ENCODE measurements around the gene CNOT10. TPM values are rescaled to one million over a fixed set of nuclear protein-coding genes. Genes with fewer than 3 reads are reported as not detected.
"Not testable (repeated sequence)": the region's sequence is repeated elsewhere in the genome, so short reads cannot be mapped to it uniquely, and the experiment has no call there.

Gene CNOT10
- polyA plus RNA-seq, 1 of the 3 experiments (the other 2 are of a cell fraction) = 23.5 TPM

DNA sequence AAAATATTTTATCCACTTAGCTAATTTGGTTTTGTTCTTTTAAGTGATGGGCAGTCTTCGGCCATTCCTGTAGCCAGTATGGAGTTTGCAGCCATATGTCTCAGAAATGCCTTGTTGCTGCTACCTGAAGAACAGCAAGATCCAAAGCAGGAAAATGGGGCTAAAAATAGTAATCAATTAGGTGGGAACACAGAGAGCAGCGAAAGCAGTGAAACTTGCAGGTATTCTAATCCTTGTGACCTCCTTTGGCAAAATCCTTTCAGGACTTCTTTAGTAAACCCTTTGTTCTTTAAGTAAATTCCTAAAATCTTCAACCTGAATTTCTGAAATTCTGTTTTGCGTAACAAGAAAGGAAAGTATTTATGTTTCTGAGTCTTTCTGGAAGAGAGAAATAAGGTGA is 49.8 kb downstream of the CNOT10 start:
- Histone ChIP-seq H3K27me3 (ENCODE audit: insufficient read depth) (no peaks in the 10 kb centered on the region), H3K4me1 (ENCODE audit: control insufficient read depth in 1 of 2, insufficient read depth in 2 of 2, low read depth in 1 of 2, low read length in 1 of 2) (no peaks in the 10 kb centered on the region), H2AFZ (ENCODE audit: low read depth) (no peak overlapping the region), H3K9me2 (no peaks in the 10 kb centered on the region), H3K4me2 (no peak overlapping the region), H4K20me1 (ENCODE audit: insufficient read depth) (no peaks in the 10 kb centered on the region), H3K9ac (no peak overlapping the region), H3K4me3 (ENCODE audit: low read depth in 2 of 2, low read length in 1 of 2) (no peak overlapping the region), H3K79me2 (ENCODE audit: insufficient read depth) (no peaks in the 10 kb centered on the region), H3K27ac (ENCODE audit: low read depth in 2 of 2, low read length in 1 of 2) (no peak overlapping the region), H3K9me3 (no peaks in the 10 kb centered on the region), H3K36me3 (replicated peaks in 1 of 2; ENCODE audit: control insufficient read depth in 1 of 2, insufficient read depth in 2 of 2, low read length in 1 of 2) (peaks cover 11 to 35% of the 10 kb centered on the region in 2 experiments), H3F3A (replicated peaks; ENCODE audit: insufficient read depth) (peaks cover 9% of the 10 kb centered on the region)
- POLR2A ChIA-PET = no interaction called here
- TF ChIP-seq TAF1 (IDR thresholded peaks at IDR 0.05; ENCODE audit: borderline replicate concordance, low read depth, low read length) (no peak), SMC3 (IDR thresholded peaks at IDR 0.05; ENCODE audit: low read depth, low read length) (no peak), REST (IDR thresholded peaks at IDR 0.05; ENCODE audit: low read depth, low read length) (no peak), TEAD4 (IDR thresholded peaks at IDR 0.05; ENCODE audit: borderline replicate concordance, insufficient read depth) (no peak), NRF1 (IDR thresholded peaks at IDR 0.05; ENCODE audit: low read depth, low read length) (no peak), EZH2phosphoT487 (IDR thresholded peaks at IDR 0.05; ENCODE audit: borderline replicate concordance, low read depth) (no peak)
- TF ChIP-seq, protein P1, sequence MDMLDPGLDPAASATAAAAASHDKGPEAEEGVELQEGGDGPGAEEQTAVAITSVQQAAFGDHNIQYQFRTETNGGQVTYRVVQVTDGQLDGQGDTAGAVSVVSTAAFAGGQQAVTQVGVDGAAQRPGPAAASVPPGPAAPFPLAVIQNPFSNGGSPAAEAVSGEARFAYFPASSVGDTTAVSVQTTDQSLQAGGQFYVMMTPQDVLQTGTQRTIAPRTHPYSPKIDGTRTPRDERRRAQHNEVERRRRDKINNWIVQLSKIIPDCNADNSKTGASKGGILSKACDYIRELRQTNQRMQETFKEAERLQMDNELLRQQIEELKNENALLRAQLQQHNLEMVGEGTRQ (IDR thresholded peaks at IDR 0.05; ENCODE audit: borderline replicate concordance, low read depth, low read length) = no peak
- 94% methylated on average over 3 of the region's 3 CpGs for WGBS (ENCODE audit: low lambda C conversion rate)
- CTCF ChIA-PET = interaction anchor here (0.6 to 3.4 kb wide), 7 partner anchors 9 to 638 kb away, joined by 3 to 27 read pairs (median 4); no protein-coding TSS in a partner anchor
- DNase-seq = no peak

GRCh38 chr3:32743470-32743869 is 58.5 kb downstream of the CNOT10 start:
- CTCF ChIA-PET = interaction anchor here (1.0 to 2.5 kb wide), 2 partner anchors 8 to 38 kb away, joined by 3 to 11 read pairs; no protein-coding TSS in a partner anchor
- H3K9ac ChIP-seq; H4K20me1 ChIP-seq (ENCODE audit: insufficient read depth); H2AFZ ChIP-seq (ENCODE audit: low read depth); DNase-seq; H3K9me2 ChIP-seq; H3K4me2 ChIP-seq; H3K27ac ChIP-seq (ENCODE audit: low read depth in 2 of 2, low read length in 1 of 2); H3K9me3 ChIP-seq; H3K4me3 ChIP-seq (ENCODE audit: low read depth in 2 of 2, low read length in 1 of 2); H3K27me3 ChIP-seq (ENCODE audit: insufficient read depth); H3K36me3 ChIP-seq (replicated peaks in 1 of 2; ENCODE audit: control insufficient read depth in 1 of 2, insufficient read depth in 2 of 2, low read length in 1 of 2); H3K4me1 ChIP-seq (ENCODE audit: control insufficient read depth in 1 of 2, insufficient read depth in 2 of 2, low read depth in 1 of 2, low read length in 1 of 2); H3K79me2 ChIP-seq (ENCODE audit: insufficient read depth); H3F3A ChIP-seq (replicated peaks; ENCODE audit: insufficient read depth): not testable (repeated sequence)
- WGBS (ENCODE audit: low lambda C conversion rate) = 97% methylated on average over 6 of the region's 6 CpGs
- POLR2A ChIA-PET = interaction anchor here (0.7 kb wide), 1 partner anchor 152 kb away, joined by 3 read pairs; no protein-coding TSS in a partner anchor
